Measurements from ENCODE around the gene ZNF778.

DNA sequence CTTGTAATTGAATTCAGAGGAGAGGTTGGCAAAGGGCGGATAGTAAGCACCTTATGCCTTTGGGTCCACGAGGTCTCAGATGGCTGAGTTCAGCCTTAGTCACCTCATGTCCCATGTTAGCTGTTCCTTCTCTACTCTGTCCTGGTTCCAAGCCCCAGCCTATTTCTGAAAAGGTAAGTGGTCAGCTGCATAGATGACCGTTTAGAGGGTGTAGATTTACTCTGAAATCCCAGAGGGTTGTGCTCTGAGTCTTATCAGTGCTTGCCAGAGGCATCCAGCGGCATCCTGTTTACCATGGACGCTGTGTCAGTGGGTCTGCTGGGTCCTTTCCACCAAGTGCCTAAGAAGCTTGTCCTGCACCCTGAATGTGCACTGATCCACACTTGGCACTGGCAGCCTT lies 1.9 kb downstream of the ZNF778 start:
- TF ChIP-seq TAF1 (IDR thresholded peaks at IDR 0.05; ENCODE audit: low read depth, low read length) (no peak), POLR2A (IDR thresholded peaks at IDR 0.05; ENCODE audit: low read depth, low read length) (no peak), SPI1 (IDR thresholded peaks at IDR 0.05; ENCODE audit: low read depth, low read length) (no peak), POLR2AphosphoS5 (IDR thresholded peaks at IDR 0.05; ENCODE audit: low read depth, low read length) (no peak), POU2F2 (IDR thresholded peaks at IDR 0.05; ENCODE audit: low read depth, low read length) (no peak), PAX5 (IDR thresholded peaks at IDR 0.05; ENCODE audit: insufficient read depth, low read length, severe bottlenecking) (no peak)
